CD4-positive, alpha-beta T cell (primary cell): ENCODE measurements around the gene PRR29. TPM values are rescaled to one million over a fixed set of nuclear protein-coding genes. Genes with fewer than 3 reads are reported as not detected.
A peak's percentile ranks its signal among the peaks of the same experiment; 100 is the strongest.

Experiments
- ATAC-seq: fragments of 200-7000 bp; cut with Tn5 transposase; one replicate; pipeline ENCODE4 v1.10.0; 2022; ENCODE audit warnings: mild to moderate bottlenecking; ENCODE audit not compliant: poor library complexity
- CTCF ChIA-PET: fragments of 350-600 bp; sonication (Branson Sonifier 250); formaldehyde crosslinking; loops from one replicate; lab custom pipeline; 2021; ENCODE audit warnings: antibody characterized with exemption, inconsistent platforms; lab: Charles Lee
- POLR2A ChIA-PET: fragments of 350-600 bp; sonication (Branson Sonifier 250); formaldehyde crosslinking; loops from one replicate; lab custom pipeline; 2021; ENCODE audit warnings: antibody characterized with exemption, inconsistent platforms; lab: Charles Lee
- DNase-seq, 14 experiments: peaks; one replicate each; pipeline ENCODE4 v3.0.0-alpha.2; 2013 to 2020; ENCODE audit warnings: mixed read lengths in 2 of 14
- H3K27ac ChIP-seq, 2 donors: one replicate each; pipeline versions ENCODE4 v1.5.1 to v1.7.0; 2013; ENCODE audit warnings: low read length in 2 of 2, low read depth in 1 of 2, mild to moderate bottlenecking in 1 of 2
- H3K27me3 ChIP-seq, 2 experiments: 1 replicate in 1 of 2; 2 replicates in 1 of 2; pipeline versions ENCODE4 v1.6.1 to v1.7.0; 2013; ENCODE audit warnings: low read length in 2 of 2, control low read depth in 1 of 2, mild to moderate bottlenecking in 1 of 2, moderate library complexity in 1 of 2; ENCODE audit not compliant: insufficient read depth in 2 of 2, control insufficient read depth in 1 of 2
- H3K36me3 ChIP-seq: one replicate; pipeline ENCODE4 v1.6.1; 2013; ENCODE audit warnings: low read length, control low read depth; ENCODE audit not compliant: insufficient read depth
- H3K4me1 ChIP-seq: one replicate; pipeline ENCODE4 v1.6.1; 2013; ENCODE audit warnings: low read length, control low read depth; ENCODE audit not compliant: insufficient read depth
- H3K4me3 ChIP-seq: one replicate; pipeline ENCODE4 v1.5.1; 2013; ENCODE audit warnings: mild to moderate bottlenecking, low read length, moderate library complexity
- H3K9me3 ChIP-seq, 2 experiments: 1 replicate in 1 of 2; 2 replicates in 1 of 2; pipeline versions ENCODE4 v1.6.1 to v1.7.0; 2013; ENCODE audit warnings: low read length in 2 of 2, mild to moderate bottlenecking in 2 of 2, control low read depth in 1 of 2, moderate library complexity in 1 of 2; ENCODE audit not compliant: control insufficient read depth in 1 of 2, insufficient read depth in 1 of 2
- H3K27ac Mint-ChIP-seq: one replicate; pipeline ENCODE4 v1.8.0; 2020; ENCODE audit warnings: mixed read lengths
- H3K27me3 Mint-ChIP-seq: one replicate; pipeline ENCODE4 v1.8.0; 2021; ENCODE audit warnings: mixed read lengths
- H3K36me3 Mint-ChIP-seq: one replicate; pipeline ENCODE4 v1.8.0; 2021; ENCODE audit warnings: low read depth, mixed read lengths
- H3K4me1 Mint-ChIP-seq: one replicate; pipeline ENCODE4 v1.8.0; 2021; ENCODE audit warnings: low read depth, mixed read lengths
- H3K4me3 Mint-ChIP-seq: one replicate; pipeline ENCODE4 v1.8.0; 2020; ENCODE audit warnings: mild to moderate bottlenecking, mixed read lengths
- H3K9me3 Mint-ChIP-seq: one replicate; pipeline ENCODE4 v1.8.0; 2020; ENCODE audit warnings: mixed read lengths
- intact Hi-C, 2 experiments: fragments of 100-400 bp; cut with DNase I in 1 of 2; cut with micrococcal nuclease in 1 of 2; formaldehyde crosslinking; loops; one replicate each; pipeline versions ENCODE4 v1.15.1 to v1.9.0; 2023 to 2025; cut with DNase I, micrococcal nuclease
- total RNA-seq, 174 experiments: library from RNA in 2 of 174; stranded (reverse) in 2 of 174; gene quantifications; one replicate each; pipeline ENCODE4 v1.2.3 and lab custom pipeline; 2021 to 2026
- TF ChIP-seq, protein P1 (sequence below): fragments of 200-600 bp; IDR thresholded peaks from one replicate; pipeline ENCODE4 v1.8.0; 2022; ENCODE audit warnings: antibody characterized with exemption, mild to moderate bottlenecking

PRR29 gene
- total RNA-seq, 2 experiments from 2014 or later = 0.56 to 0.71 TPM

DNA sequence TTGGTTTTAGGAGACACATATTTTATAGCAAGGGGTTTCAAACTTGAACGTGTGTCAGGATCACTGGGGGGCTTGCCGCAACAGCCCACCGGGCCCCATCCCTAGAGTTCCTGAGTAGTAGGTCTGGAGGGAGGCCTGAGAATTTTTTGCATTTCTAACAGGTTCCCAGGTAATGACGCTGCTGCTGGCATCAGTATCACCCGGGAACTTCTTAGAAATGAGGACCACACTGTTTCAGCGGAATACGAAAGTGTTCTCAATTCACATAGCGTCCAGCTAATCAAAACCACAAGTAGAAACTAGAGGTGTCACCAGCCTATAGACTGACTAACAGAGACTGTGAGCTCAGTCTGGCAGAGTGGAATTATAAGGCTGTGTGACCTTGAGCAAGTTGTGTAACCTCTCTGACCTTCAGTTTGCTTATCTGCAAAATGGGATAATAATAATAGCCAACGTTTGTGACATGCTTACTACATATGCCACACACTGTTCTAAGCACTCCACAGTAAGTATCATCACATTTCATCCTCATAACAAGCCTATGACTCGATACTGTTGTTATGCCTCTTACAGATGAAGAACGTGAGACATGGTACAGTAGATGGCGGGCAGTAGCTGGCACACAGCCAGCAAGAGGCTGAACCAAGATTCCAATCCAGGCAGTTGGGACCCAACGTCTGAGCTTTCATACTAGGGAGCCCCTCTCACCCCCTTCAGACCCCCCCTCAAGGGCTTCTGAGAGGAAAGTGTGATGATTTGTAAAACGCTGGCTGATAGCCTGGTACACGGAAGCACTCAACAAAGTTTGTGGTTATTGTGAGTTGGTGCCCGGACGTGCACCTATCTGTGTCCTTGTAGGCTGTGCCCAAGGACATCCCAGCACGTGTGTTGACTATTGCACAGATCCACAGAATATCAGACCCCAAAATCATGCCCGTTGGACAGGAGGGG is 26.9 kb downstream of the PRR29 start:
- intact Hi-C loops = loop anchor here (1.0 to 10.0 kb wide), 10 partner anchors 9 to 480 kb away; partner anchors contain the start of genes PRR29 (in 2 of the 2), CCDC47 (in 1 of the 2), CEP95 (in 1 of the 2) and DDX42 (in 1 of the 2)
- CTCF ChIA-PET = interaction anchor here (0.6 to 7.9 kb wide), 31 partner anchors 8 to 121 kb away, joined by 3 to 170 read pairs (median 6); partner anchors contain the start of genes CD79B, ERN1, GH1 and PRR29
- TF ChIP-seq, protein P1, sequence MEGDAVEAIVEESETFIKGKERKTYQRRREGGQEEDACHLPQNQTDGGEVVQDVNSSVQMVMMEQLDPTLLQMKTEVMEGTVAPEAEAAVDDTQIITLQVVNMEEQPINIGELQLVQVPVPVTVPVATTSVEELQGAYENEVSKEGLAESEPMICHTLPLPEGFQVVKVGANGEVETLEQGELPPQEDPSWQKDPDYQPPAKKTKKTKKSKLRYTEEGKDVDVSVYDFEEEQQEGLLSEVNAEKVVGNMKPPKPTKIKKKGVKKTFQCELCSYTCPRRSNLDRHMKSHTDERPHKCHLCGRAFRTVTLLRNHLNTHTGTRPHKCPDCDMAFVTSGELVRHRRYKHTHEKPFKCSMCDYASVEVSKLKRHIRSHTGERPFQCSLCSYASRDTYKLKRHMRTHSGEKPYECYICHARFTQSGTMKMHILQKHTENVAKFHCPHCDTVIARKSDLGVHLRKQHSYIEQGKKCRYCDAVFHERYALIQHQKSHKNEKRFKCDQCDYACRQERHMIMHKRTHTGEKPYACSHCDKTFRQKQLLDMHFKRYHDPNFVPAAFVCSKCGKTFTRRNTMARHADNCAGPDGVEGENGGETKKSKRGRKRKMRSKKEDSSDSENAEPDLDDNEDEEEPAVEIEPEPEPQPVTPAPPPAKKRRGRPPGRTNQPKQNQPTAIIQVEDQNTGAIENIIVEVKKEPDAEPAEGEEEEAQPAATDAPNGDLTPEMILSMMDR = no peak
- Mint-ChIP-seq H3K36me3 (peaks cover 7% of the 10 kb centered on the region), H3K9me3 (no peaks in the 10 kb centered on the region), H3K27me3 (no peaks in the 10 kb centered on the region), H3K4me3 (peak overlapping the region; percentile 68), H3K27ac (peak overlapping the region; percentile 100), H3K4me1 (peaks cover 67% of the 10 kb centered on the region)
- Histone ChIP-seq H3K9me3 (no peaks in the 10 kb centered on the region), H3K36me3 (no peaks in the 10 kb centered on the region), H3K4me1 (peaks cover 81% of the 10 kb centered on the region), H3K4me3 (peak overlapping the region; percentile 9), H3K27me3 (no peaks in the 10 kb centered on the region), H3K27ac (peak overlapping the region; percentile 74 to 91)
- DNase-seq = peak in 13 of 14 experiments; percentile 22 to 84 (median 61)
- POLR2A ChIA-PET = interaction anchor here (0.6 to 6.3 kb wide), 23 partner anchors 8 to 480 kb away, joined by 3 to 74 read pairs (median 7); partner anchors contain the start of genes CCDC47, CD79B, DDX42 and DDX5
- ATAC-seq = peak; percentile 45

DNA sequence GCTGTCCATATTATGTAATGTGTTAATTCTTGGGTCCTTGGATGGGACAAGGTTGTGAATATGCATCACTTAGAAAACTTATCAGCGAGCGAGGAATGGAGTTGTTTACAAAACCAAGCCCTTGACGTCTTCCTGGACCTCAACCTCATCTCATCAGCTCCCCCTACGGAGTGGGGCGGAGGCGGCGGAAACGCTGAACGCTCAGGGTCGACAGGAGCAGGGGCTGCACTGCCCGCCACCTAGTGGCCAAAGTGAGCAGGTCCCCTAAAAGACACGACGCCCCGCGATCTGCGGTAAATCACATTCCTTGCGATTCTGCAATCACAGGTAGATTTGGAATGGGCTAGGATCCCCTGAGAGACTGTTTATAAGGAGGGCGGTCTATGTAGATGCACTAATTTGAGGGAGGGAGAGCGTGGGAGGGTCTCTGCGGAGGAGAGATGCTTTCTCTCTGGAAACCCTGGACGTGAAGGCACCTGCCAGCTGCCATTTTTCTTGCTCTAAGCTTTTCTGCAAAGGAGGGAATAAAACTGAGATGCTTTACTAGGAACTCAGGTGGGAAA is 27.7 kb downstream of the PRR29 start:
- no peaks in the 10 kb centered on the region for H3K27me3 ChIP-seq
- H3K4me1 Mint-ChIP-seq = peaks cover 59% of the 10 kb centered on the region
- peak overlapping the region; percentile 100 for H3K27ac Mint-ChIP-seq
- no peaks in the 10 kb centered on the region for H3K9me3 ChIP-seq
- no peaks in the 10 kb centered on the region for H3K36me3 ChIP-seq
- peaks cover 78% of the 10 kb centered on the region for H3K4me1 ChIP-seq
- H3K36me3 Mint-ChIP-seq = no peaks in the 10 kb centered on the region
- peak overlapping the region; percentile 68 for H3K4me3 Mint-ChIP-seq
- H3K27me3 Mint-ChIP-seq = no peaks in the 10 kb centered on the region
- CTCF ChIA-PET = interaction anchor here (0.6 to 7.9 kb wide), 33 partner anchors 9 to 121 kb away, joined by 3 to 170 read pairs (median 6); partner anchors contain the start of genes CD79B, ERN1, GH1 and PRR29
- H3K4me3 ChIP-seq = peak overlapping the region; percentile 46
- ATAC-seq (peak; percentile 84), DNase-seq (peak; percentile 89 to 98 (median 93))
- POLR2A ChIA-PET = interaction anchor here (0.6 to 6.3 kb wide), 23 partner anchors 9 to 480 kb away, joined by 3 to 74 read pairs (median 7); partner anchors contain the start of genes CCDC47, CD79B, DDX42 and DDX5
- intact Hi-C loops = loop anchor here (1.0 to 10.0 kb wide), 9 partner anchors 10 to 479 kb away; partner anchors contain the start of genes PRR29 (in 2 of the 2), CCDC47 (in 1 of the 2), CEP95 (in 1 of the 2) and DDX42 (in 1 of the 2)
- TF ChIP-seq, protein P1 = peak; percentile 99
- peak overlapping the region; percentile 74 to 91 for H3K27ac ChIP-seq
- no peaks in the 10 kb centered on the region for H3K9me3 Mint-ChIP-seq
